ENCODE results near the gene CEACAM19.

GRCh38 chr19:44671400-44671799, at the start of gene CEACAM19:
- TF ChIP-seq, protein P1, sequence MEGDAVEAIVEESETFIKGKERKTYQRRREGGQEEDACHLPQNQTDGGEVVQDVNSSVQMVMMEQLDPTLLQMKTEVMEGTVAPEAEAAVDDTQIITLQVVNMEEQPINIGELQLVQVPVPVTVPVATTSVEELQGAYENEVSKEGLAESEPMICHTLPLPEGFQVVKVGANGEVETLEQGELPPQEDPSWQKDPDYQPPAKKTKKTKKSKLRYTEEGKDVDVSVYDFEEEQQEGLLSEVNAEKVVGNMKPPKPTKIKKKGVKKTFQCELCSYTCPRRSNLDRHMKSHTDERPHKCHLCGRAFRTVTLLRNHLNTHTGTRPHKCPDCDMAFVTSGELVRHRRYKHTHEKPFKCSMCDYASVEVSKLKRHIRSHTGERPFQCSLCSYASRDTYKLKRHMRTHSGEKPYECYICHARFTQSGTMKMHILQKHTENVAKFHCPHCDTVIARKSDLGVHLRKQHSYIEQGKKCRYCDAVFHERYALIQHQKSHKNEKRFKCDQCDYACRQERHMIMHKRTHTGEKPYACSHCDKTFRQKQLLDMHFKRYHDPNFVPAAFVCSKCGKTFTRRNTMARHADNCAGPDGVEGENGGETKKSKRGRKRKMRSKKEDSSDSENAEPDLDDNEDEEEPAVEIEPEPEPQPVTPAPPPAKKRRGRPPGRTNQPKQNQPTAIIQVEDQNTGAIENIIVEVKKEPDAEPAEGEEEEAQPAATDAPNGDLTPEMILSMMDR (conservative IDR thresholded peaks at IDR 0.05; ENCODE audit: low read length) = no peak
- no peak for TF ChIP-seq EZH2phosphoT487 (IDR thresholded peaks at IDR 0.05; ENCODE audit: borderline replicate concordance)

All from Loucy (cell line).